GM19467 (cell line): ENCODE results near the gene GSTM2.

Experiments used
- ATAC-seq: cut with Tn5 transposase; IDR thresholded peaks from one replicate; pipeline ENCODE4 v1.9.1; 2021; ENCODE audit warnings: mild to moderate bottlenecking, moderate library complexity; ENCODE audit not compliant: unreplicated experiment

Gene GSTM2

DNA sequence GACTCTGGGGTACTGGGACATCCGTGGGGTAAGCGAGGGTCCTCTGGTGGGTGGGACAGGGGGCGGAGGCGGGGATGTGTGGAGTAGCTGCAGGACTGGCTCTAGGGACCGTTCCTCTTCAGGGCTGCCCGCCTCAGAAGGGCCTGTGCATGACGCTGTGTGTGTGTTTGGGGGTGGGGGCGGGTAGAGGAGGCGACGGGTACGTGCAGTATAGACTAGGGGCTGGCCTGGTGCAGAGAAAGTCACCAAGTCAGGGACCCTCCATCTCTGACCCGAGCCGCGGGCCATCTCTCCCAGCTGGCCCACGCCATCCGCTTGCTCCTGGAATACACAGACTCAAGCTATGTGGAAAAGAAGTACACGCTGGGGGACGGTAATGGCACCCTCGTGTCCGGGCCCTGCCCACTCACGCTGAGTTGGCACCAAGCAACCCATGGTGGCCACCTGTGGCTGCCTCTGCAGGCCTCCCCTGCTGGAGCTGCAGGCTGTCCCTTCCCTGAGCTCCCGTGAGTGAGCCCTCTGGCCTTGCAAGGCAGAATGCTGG, 44.5 kb downstream of the GSTM2 start:
- no peak for ATAC-seq

DNA sequence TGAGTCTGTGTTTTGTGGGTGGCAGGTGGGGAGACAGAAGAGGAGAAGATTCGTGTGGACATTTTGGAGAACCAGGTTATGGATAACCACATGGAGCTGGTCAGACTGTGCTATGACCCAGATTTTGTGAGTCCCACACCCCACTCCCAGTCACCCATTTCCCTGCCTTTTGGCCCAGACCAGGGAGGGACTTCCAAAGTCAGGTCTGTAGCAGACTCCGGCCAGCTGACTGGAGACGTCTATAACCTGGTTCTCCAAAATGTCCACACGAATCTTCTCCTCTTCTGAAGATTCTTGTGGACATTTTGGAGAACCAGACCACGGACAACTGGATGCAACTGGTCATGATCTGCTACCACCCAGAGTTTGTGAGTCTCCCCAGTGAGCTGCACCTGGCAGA, 45.8 kb downstream of the GSTM2 start:
- no peak for ATAC-seq

GRCh38 chr1:109714661-109715372, 47.0 kb downstream of the GSTM2 start:
- ATAC-seq = no peak

DNA sequence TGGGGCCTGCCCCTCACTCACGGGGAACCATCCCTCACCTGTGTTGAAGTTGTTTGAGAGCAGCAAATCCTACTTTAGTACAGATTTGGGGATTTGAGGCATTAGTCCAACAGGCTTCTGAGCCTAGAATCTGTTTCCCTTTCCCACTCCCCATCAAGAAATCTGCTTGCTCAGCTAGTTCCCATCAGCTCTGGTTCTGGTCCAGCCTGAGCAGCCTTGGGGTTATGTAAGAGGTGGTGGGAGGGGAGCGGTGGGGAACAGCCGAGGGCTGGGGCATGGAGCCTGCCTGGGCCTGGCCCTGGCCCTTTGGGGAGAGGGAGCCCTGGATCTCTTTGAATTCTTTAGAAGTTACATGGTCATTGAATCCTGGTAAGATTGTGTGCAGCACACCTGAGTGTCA, 48.3 kb downstream of the GSTM2 start:
- ATAC-seq = no peak

DNA sequence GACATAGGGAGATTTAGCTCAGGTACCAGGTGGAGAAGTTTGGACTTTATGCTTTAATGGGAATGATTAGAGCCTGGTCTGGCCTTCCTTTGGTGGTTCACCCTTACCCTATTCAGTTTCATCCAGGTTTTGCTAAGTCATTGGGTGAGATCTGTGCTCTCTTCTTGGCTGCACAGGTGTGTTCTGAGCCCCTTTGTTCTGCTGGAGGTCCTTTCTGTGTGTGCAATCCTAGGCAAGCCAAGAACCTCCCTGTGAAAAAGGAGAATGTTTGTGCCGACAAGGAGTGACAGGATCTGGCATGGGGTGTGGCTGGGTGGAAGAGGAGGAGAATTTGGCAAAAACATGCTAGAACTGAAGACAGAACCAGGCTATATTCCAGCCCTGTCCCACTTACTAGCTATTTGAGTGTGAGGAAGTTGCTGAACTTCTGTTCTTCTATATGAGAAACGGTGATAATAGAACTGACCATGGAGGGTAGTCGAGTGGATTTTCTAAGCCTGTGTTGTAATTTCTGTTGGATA, 48.8 kb downstream of the GSTM2 start:
- no peak for ATAC-seq

DNA sequence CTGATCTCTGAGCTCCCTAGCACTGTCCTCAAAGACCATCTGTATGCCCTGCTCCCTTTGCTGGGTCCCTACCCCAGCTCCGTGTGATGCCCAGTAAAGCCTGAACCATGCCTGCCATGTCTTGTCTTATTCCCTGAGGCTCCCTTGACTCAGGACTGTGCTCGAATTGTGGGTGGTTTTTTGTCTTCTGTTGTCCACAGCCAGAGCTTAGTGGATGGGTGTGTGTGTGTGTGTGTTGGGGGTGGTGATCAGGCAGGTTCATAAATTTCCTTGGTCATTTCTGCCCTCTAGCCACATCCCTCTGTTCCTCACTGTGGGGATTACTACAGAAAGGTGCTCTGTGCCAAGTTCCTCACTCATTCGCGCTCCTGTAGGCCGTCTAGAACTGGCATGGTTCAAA, 49.9 kb downstream of the GSTM2 start:
- no peak for ATAC-seq

DNA sequence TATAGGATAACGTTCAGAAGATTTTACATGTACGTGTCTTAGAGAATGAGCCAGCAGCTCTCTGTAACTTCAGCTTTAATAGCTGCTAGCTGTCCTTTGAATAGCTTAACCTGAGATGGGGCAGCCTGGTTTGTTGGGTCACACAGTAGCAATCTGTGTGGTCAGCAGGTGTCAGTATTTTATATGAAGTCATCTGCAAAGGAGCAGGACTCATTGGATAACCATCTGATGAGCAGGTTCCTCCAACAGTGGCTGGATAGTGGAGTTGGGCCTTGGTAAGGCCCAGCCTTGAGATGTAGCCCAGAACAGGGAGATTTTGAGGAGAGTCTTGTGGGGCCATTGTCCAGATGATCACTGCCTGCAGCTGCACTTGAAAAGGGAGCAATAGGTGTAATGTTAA, 50.6 kb downstream of the GSTM2 start:
- ATAC-seq = no peak

GRCh38 chr1:109719337-109719837, 51.5 kb downstream of the GSTM2 start:
- ATAC-seq = no peak

- no peak for ATAC-seq
Observed at GRCh38 chr1:109721042-109721441, 53.2 kb downstream of the GSTM2 start.

DNA sequence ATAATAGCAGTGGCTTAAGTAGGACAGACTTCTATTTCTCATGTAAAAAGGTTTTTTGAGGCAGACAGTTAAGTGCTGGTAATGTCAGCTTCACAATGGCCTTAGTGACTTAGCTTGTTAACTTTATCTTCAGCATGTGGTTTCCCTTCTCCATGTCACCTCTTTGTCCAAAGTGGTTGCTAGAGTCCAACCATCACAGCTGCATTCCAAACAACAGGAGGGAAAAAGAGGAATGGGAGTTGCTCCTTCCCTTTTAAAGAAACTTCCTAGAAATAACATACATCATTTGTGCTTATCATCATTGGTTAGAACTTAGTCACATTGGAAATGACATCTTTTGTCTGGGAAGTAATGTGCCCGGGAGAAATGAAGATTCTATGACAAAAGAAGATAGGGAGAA, 54.1 kb downstream of the GSTM2 start:
- ATAC-seq = no peak

GRCh38 chr1:109722908-109723691, 55.2 kb downstream of the GSTM2 start:
- ATAC-seq = no peak
